ENCODE data around the gene ANKRD7.

ANKRD7 gene

DNA sequence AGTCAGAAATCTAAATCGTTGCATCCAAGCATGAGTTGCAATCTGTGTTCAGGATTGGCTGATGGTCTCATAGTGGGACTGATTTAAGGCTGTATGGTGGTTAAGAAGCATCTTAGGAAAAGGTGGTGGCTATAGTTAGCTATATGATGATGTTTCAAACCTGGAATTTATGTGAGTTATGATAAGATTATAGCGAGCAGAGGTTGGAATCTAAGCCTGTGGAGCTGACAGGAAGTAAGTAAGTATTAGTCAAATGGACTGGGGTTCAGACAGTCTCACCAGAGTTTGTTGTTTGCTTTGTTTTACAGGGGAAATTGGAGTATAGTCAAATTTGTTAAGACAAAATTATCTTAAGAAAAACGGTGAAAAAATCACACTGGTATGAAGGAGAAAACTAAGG is 56.7 kb downstream of the ANKRD7 start:
- no peak overlapping the region for H2AFZ ChIP-seq (ENCODE audit: low read depth)
- no peaks in the 10 kb centered on the region for H3K27me3 ChIP-seq (ENCODE audit: insufficient read depth, low read depth)

DNA sequence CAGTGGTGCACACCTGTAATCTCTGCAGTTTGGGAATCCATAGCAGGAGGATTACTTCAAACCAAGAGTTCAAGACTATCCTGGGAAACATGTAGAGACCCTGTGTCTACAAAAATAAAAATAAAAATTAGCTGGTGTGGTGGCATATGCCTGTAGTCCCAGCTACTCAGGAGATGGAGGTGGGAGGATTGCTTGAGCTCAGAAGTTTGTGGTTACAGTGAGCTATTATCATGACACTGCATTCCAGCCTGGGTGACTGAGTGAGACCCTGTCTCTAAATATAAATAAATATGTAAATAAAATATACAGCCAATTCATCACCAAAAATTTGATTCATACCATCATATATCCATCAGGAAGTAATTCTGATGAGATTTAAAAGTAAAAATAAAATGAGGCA is 60.9 kb downstream of the ANKRD7 start:
- Histone ChIP-seq H3K4me1 (ENCODE audit: low read depth, poor library complexity, severe bottlenecking) (peaks cover 43% of the 10 kb centered on the region), H3K36me3 (ENCODE audit: insufficient read depth) (no peaks in the 10 kb centered on the region), H3K79me2 (ENCODE audit: insufficient read depth, low read depth) (no peaks in the 10 kb centered on the region), H3K27me3 (ENCODE audit: insufficient read depth, low read depth) (no peaks in the 10 kb centered on the region), H4K20me1 (ENCODE audit: insufficient read depth) (no peaks in the 10 kb centered on the region), H3K9ac (no peak overlapping the region), H3K4me3 (IDR thresholded peaks at IDR 0.05; ENCODE audit: insufficient read depth, low read depth, low read length) (no peak overlapping the region), H3K4me2 (no peak overlapping the region), H2AFZ (ENCODE audit: low read depth) (no peak overlapping the region), H3K27ac (no peak overlapping the region)
- TF ChIP-seq, protein P1, sequence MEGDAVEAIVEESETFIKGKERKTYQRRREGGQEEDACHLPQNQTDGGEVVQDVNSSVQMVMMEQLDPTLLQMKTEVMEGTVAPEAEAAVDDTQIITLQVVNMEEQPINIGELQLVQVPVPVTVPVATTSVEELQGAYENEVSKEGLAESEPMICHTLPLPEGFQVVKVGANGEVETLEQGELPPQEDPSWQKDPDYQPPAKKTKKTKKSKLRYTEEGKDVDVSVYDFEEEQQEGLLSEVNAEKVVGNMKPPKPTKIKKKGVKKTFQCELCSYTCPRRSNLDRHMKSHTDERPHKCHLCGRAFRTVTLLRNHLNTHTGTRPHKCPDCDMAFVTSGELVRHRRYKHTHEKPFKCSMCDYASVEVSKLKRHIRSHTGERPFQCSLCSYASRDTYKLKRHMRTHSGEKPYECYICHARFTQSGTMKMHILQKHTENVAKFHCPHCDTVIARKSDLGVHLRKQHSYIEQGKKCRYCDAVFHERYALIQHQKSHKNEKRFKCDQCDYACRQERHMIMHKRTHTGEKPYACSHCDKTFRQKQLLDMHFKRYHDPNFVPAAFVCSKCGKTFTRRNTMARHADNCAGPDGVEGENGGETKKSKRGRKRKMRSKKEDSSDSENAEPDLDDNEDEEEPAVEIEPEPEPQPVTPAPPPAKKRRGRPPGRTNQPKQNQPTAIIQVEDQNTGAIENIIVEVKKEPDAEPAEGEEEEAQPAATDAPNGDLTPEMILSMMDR (conservative IDR thresholded peaks at IDR 0.05; ENCODE audit: low read depth, low read length): no peak

More for the DNA sequence above, 56.7 kb downstream of the ANKRD7 start:
- H3K4me3 ChIP-seq (IDR thresholded peaks at IDR 0.05; ENCODE audit: insufficient read depth, low read depth, low read length): no peak overlapping the region
- H3K79me2 ChIP-seq (ENCODE audit: insufficient read depth, low read depth): no peaks in the 10 kb centered on the region
- H3K36me3 ChIP-seq (ENCODE audit: insufficient read depth): no peaks in the 10 kb centered on the region
- H3K9ac ChIP-seq: no peak overlapping the region
- H4K20me1 ChIP-seq (ENCODE audit: insufficient read depth): no peaks in the 10 kb centered on the region
- TF ChIP-seq, protein P1 (conservative IDR thresholded peaks at IDR 0.05; ENCODE audit: low read depth, low read length): no peak
- peaks cover 11% of the 10 kb centered on the region for H3K4me1 ChIP-seq (ENCODE audit: low read depth, poor library complexity, severe bottlenecking)
- no peak overlapping the region for H3K4me2 ChIP-seq
- no peak overlapping the region for H3K27ac ChIP-seq

DNA sequence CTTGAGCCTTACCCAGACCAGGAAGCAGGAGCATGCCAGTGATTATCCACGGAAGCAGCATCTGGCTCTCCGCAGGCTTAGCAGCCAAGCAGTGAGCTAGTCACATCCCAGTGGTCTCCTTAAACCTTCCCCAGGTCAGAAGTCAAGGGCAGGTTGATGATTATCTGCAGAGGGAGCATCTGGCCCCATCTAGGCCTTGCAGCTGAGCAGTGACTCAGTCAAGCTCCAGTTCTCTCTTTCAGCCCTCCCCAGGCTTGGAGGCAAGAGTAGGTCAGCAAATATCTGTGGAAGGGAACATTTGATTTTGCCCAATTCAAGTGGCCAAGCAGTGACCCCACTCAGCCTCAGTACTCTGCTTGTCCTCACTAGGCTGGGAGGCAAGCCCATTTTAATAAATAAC is 61.6 kb downstream of the ANKRD7 start:
- Histone ChIP-seq H3K4me1 (ENCODE audit: low read depth, poor library complexity, severe bottlenecking) (peaks cover 43% of the 10 kb centered on the region), H3K4me3 (IDR thresholded peaks at IDR 0.05; ENCODE audit: insufficient read depth, low read depth, low read length) (no peak overlapping the region), H3K27ac (no peak overlapping the region), H3K27me3 (ENCODE audit: insufficient read depth, low read depth) (no peaks in the 10 kb centered on the region), H3K79me2 (ENCODE audit: insufficient read depth, low read depth) (no peaks in the 10 kb centered on the region), H3K9ac (no peak overlapping the region), H2AFZ (ENCODE audit: low read depth) (no peak overlapping the region), H3K36me3 (ENCODE audit: insufficient read depth) (no peaks in the 10 kb centered on the region), H4K20me1 (ENCODE audit: insufficient read depth) (no peaks in the 10 kb centered on the region), H3K4me2 (no peak overlapping the region)
- TF ChIP-seq, protein P1 (conservative IDR thresholded peaks at IDR 0.05; ENCODE audit: low read depth, low read length): no peak

DNA sequence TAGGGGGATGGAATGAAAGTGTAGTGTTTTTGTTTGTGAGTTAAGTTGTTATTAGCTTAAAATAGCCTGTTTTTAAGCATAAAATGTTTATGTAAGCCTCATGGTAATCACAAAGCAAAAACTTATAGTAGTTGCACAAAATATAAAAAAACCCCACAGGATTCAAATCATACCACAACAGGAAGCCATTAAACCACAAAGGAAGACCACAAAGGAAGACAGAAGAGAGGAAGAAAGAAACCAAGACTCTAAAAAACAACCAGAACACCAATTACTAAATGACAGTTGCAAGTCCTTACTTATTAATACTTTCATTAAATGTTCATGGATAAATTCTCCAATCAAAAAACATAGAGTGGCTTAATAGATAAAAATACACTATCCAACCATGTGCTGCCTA is 63.6 kb downstream of the ANKRD7 start:
- no peak overlapping the region for H3K27ac ChIP-seq
- no peaks in the 10 kb centered on the region for H4K20me1 ChIP-seq (ENCODE audit: insufficient read depth)
- H3K4me2 ChIP-seq: peak overlapping the region; percentile 46
- no peak overlapping the region for H3K9ac ChIP-seq
- H2AFZ ChIP-seq (ENCODE audit: low read depth): no peak overlapping the region
- peaks cover 43% of the 10 kb centered on the region for H3K4me1 ChIP-seq (ENCODE audit: low read depth, poor library complexity, severe bottlenecking)
- TF ChIP-seq, protein P1 (conservative IDR thresholded peaks at IDR 0.05; ENCODE audit: low read depth, low read length): no peak
- H3K79me2 ChIP-seq (ENCODE audit: insufficient read depth, low read depth): no peaks in the 10 kb centered on the region
- no peaks in the 10 kb centered on the region for H3K36me3 ChIP-seq (ENCODE audit: insufficient read depth)
- H3K4me3 ChIP-seq (IDR thresholded peaks at IDR 0.05; ENCODE audit: insufficient read depth, low read depth, low read length): no peak overlapping the region
- no peaks in the 10 kb centered on the region for H3K27me3 ChIP-seq (ENCODE audit: insufficient read depth, low read depth)

All from KMS-11 (cell line).